SK-N-SH treated with all-trans-retinoic acid at 6 μM for 48 hours (cell line): ENCODE data around the gene DERL3.
A peak's percentile ranks its signal among the peaks of the same experiment; 100 is the strongest.

Experiments
- ATAC-seq: fragments of 200-7000 bp; cut with Tn5 transposase; 3 replicates; pipeline ENCODE4 v1.9.1; 2020; ENCODE audit warnings: mild to moderate bottlenecking, moderate library complexity
- BACH2 ChIP-seq: fragments of 250-450 bp; sonication (Bioruptor Pico); IDR thresholded peaks from 2 replicates; pipeline ENCODE4 v1.9.0; 2021; ENCODE audit warnings: mild to moderate bottlenecking, borderline replicate concordance
- CSRNP3 ChIP-seq: fragments of 250-450 bp; sonication (Bioruptor Pico); IDR thresholded peaks from 2 replicates; pipeline ENCODE4 v1.5.1; 2021; ENCODE audit warnings: mild to moderate bottlenecking, moderate library complexity
- ESRRG ChIP-seq: fragments of 250-450 bp; sonication (Bioruptor Pico); IDR thresholded peaks from 2 replicates; pipeline ENCODE4 v1.6.1; 2021; ENCODE audit warnings: mild to moderate bottlenecking
- GLIS3 ChIP-seq: fragments of 250-450 bp; sonication (Bioruptor Pico); IDR thresholded peaks from 2 replicates; pipeline ENCODE4 v1.5.0; 2020; ENCODE audit warnings: mild to moderate bottlenecking, moderate library complexity
- ISL1 ChIP-seq: fragments of 250-450 bp; sonication (Bioruptor Pico); IDR thresholded peaks from 2 replicates; pipeline ENCODE4 v2.1.2; 2022; ENCODE audit warnings: mild to moderate bottlenecking, moderate library complexity
- OSR1 ChIP-seq: fragments of 250-450 bp; sonication (Bioruptor Pico); IDR thresholded peaks from 2 replicates; pipeline ENCODE4 v1.8.0; 2022; ENCODE audit warnings: moderate library complexity, mild to moderate bottlenecking, inconsistent platforms
- PATZ1 ChIP-seq: fragments of 250-450 bp; sonication (Bioruptor Pico); IDR thresholded peaks from 2 replicates; pipeline ENCODE4 v1.8.0; 2020; ENCODE audit warnings: mild to moderate bottlenecking, moderate library complexity, borderline replicate concordance
- POU6F1 ChIP-seq: fragments of 250-450 bp; sonication (Bioruptor Pico); IDR thresholded peaks from 2 replicates; pipeline ENCODE4 v1.8.0; 2021; ENCODE audit warnings: low read depth, mild to moderate bottlenecking, moderate library complexity, borderline replicate concordance
- PPARA ChIP-seq: fragments of 250-450 bp; sonication (Bioruptor Pico); IDR thresholded peaks from 2 replicates; pipeline ENCODE4 v1.5.0; 2020; ENCODE audit warnings: mild to moderate bottlenecking, borderline replicate concordance
- RARB ChIP-seq: fragments of 250-450 bp; sonication (Bioruptor Pico); IDR thresholded peaks from 2 replicates; pipeline ENCODE4 v1.8.0; 2021; ENCODE audit warnings: mild to moderate bottlenecking, moderate library complexity
- SNAI2 ChIP-seq: fragments of 250-450 bp; sonication (Bioruptor Pico); IDR thresholded peaks from 2 replicates; pipeline ENCODE4 v1.5.0; 2020; ENCODE audit warnings: mild to moderate bottlenecking, moderate library complexity
- TCF4 ChIP-seq: fragments of 250-450 bp; sonication (Bioruptor Pico); IDR thresholded peaks from 2 replicates; pipeline ENCODE4 v1.8.0; 2021; ENCODE audit warnings: mild to moderate bottlenecking, moderate library complexity, borderline replicate concordance
- TOX ChIP-seq: fragments of 250-450 bp; sonication (Bioruptor Pico); IDR thresholded peaks from 2 replicates; pipeline ENCODE4 v1.8.0; 2021; ENCODE audit warnings: mild to moderate bottlenecking, moderate library complexity, borderline replicate concordance
- TSHZ2 ChIP-seq: fragments of 250-450 bp; sonication (Bioruptor Pico); IDR thresholded peaks from 2 replicates; pipeline ENCODE4 v1.5.0; 2020; ENCODE audit warnings: mild to moderate bottlenecking, moderate library complexity
- ZFP3 ChIP-seq: fragments of 250-450 bp; sonication (Bioruptor Pico); IDR thresholded peaks from 2 replicates; pipeline ENCODE4 v1.5.0; 2020; ENCODE audit warnings: mild to moderate bottlenecking, moderate library complexity
- ZFP30 ChIP-seq: fragments of 450-650 bp; formaldehyde crosslinking; IDR thresholded peaks from 2 replicates; pipeline ENCODE4 v1.5.0; 2022; ENCODE audit warnings: mild to moderate bottlenecking, moderate library complexity
- ZNF565 ChIP-seq: fragments of 450-650 bp; formaldehyde crosslinking; conservative IDR thresholded peaks from 2 replicates; pipeline ENCODE4 v1.5.0; 2020; ENCODE audit warnings: low read depth, mild to moderate bottlenecking, moderate library complexity
- ZNF70 ChIP-seq: fragments of 450-650 bp; formaldehyde crosslinking; IDR thresholded peaks from 2 replicates; pipeline ENCODE4 v1.5.0; 2020; ENCODE audit warnings: mild to moderate bottlenecking, moderate library complexity
- ZNF8 ChIP-seq: fragments of 450-650 bp; formaldehyde crosslinking; IDR thresholded peaks from 2 replicates; pipeline ENCODE4 v1.5.0; 2020; ENCODE audit warnings: mild to moderate bottlenecking, moderate library complexity

Gene DERL3

GRCh38 chr22:23833017-23833751, 5.6 kb downstream of the DERL3 start (continued):
- TF ChIP-seq POU6F1 (CRISPR knock-in tag) (no peak), GLIS3 (CRISPR knock-in tag) (no peak), TOX (CRISPR knock-in tag) (no peak), ZFP3 (CRISPR knock-in tag) (no peak)

GRCh38 chr22:23832226-23833016, 6.4 kb downstream of the DERL3 start:
- TF ChIP-seq BACH2 = no peak
- TF ChIP-seq TSHZ2 (CRISPR knock-in tag) = 0 out of 2 replicates have a peak, but pooled peaks have one; percentile 30
- TF ChIP-seq ZNF70 (CRISPR knock-in tag) = no peak
- ATAC-seq = no peak; the same call in 2 of the 3 replicates

GRCh38 chr22:23831781-23832180, 7.0 kb downstream of the DERL3 start:
- ATAC-seq = no peak

More at GRCh38 chr22:23831781-23832180, 7.0 kb downstream of the DERL3 start:
- no peak for TF ChIP-seq RARB
- TF ChIP-seq TOX (CRISPR knock-in tag) = no peak
- TF ChIP-seq PPARA (CRISPR knock-in tag) = no peak
- no peak for TF ChIP-seq ZNF565 (CRISPR knock-in tag)
- TF ChIP-seq BACH2 = no peak
- TF ChIP-seq TSHZ2 (CRISPR knock-in tag) = no peak
- TF ChIP-seq OSR1 (CRISPR knock-in tag) = no peak
- TF ChIP-seq ZNF8 (CRISPR knock-in tag) = no peak
- no peak for TF ChIP-seq TCF4 (CRISPR knock-in tag)
- no peak for TF ChIP-seq PATZ1 (CRISPR knock-in tag)
- TF ChIP-seq CSRNP3 (CRISPR knock-in tag) = no peak
- no peak for TF ChIP-seq SNAI2 (CRISPR knock-in tag)
- no peak for TF ChIP-seq ESRRG (CRISPR knock-in tag)
- no peak for TF ChIP-seq ISL1 (CRISPR knock-in tag)
- no peak for TF ChIP-seq GLIS3 (CRISPR knock-in tag)
- TF ChIP-seq ZFP3 (CRISPR knock-in tag) = no peak
- TF ChIP-seq ZFP30 = no peak
